Thymus (tissue), 11 donors: ENCODE results near the gene RNF38. TPM values are rescaled to one million over a fixed set of nuclear protein-coding genes. Genes with fewer than 3 reads are reported as not detected.
A peak's percentile ranks its signal among the peaks of the same experiment; 100 is the strongest.
"Not testable (repeated sequence)": the region's sequence is repeated elsewhere in the genome, so short reads cannot be mapped to it uniquely, and the experiment has no call there.

Source experiments
- DNase-seq, 9 donors: peaks; one replicate each; pipeline ENCODE4 v3.0.0-alpha.2; 2013; ENCODE audit warnings: low spot score in 9 of 9, low read depth in 6 of 9, missing footprints in 1 of 9
- H3K27ac ChIP-seq, 2 donors: one replicate each; pipeline ENCODE4 v1.5.1; 2013; ENCODE audit warnings: control low read depth in 1 of 2, low read depth in 1 of 2, low read length in 1 of 2, mild to moderate bottlenecking in 1 of 2, moderate library complexity in 1 of 2
- H3K27me3 ChIP-seq, 2 donors: one replicate each; pipeline ENCODE4 v1.5.1; 2013; ENCODE audit warnings: low read length in 1 of 2; ENCODE audit not compliant: control insufficient read depth in 2 of 2, insufficient read depth in 1 of 2
- H3K36me3 ChIP-seq, 2 donors: one replicate each; pipeline ENCODE4 v1.5.1; 2013; ENCODE audit warnings: low read length in 1 of 2, mild to moderate bottlenecking in 1 of 2, moderate library complexity in 1 of 2; ENCODE audit not compliant: control insufficient read depth in 2 of 2, insufficient read depth in 2 of 2
- H3K4me1 ChIP-seq, 2 donors: one replicate each; pipeline ENCODE4 v1.5.1; 2013; ENCODE audit warnings: low read length in 2 of 2; ENCODE audit not compliant: control insufficient read depth in 2 of 2, insufficient read depth in 2 of 2
- H3K4me3 ChIP-seq, 2 donors: one replicate each; pipeline ENCODE4 v1.5.1; 2013; ENCODE audit warnings: low read length in 2 of 2, control low read depth in 1 of 2, mild to moderate bottlenecking in 1 of 2
- H3K9me3 ChIP-seq, 2 donors: one replicate each; pipeline ENCODE4 v1.5.1; 2013; ENCODE audit warnings: low read length in 1 of 2, mild to moderate bottlenecking in 1 of 2; ENCODE audit not compliant: control insufficient read depth in 2 of 2, insufficient read depth in 1 of 2
- WGBS: extraction: QIAGEN DNeasy Blood & Tissue Kit; methylation state at CpG from one replicate; pipeline ENCODE4 v1.1.7; 2013; 5-methylcytosine and 5-hydroxymethylcytosine counted together
- polyA plus RNA-seq: library from polyadenylated mRNA; stranded (reverse); fragments of 200-250 nt; gene quantifications from one replicate; pipeline ENCODE4 v1.2.3, GENCODE V29; 2013
- total RNA-seq: library from RNA; stranded (reverse); fragments of 120-200 nt; gene quantifications from one replicate; pipeline ENCODE4 v1.2.4, GENCODE V29; 2013
- donor health status: healthy.

RNF38 gene
- total and polyA plus RNA-seq, 2 donors, result 9.5 to 19.0 TPM

DNA sequence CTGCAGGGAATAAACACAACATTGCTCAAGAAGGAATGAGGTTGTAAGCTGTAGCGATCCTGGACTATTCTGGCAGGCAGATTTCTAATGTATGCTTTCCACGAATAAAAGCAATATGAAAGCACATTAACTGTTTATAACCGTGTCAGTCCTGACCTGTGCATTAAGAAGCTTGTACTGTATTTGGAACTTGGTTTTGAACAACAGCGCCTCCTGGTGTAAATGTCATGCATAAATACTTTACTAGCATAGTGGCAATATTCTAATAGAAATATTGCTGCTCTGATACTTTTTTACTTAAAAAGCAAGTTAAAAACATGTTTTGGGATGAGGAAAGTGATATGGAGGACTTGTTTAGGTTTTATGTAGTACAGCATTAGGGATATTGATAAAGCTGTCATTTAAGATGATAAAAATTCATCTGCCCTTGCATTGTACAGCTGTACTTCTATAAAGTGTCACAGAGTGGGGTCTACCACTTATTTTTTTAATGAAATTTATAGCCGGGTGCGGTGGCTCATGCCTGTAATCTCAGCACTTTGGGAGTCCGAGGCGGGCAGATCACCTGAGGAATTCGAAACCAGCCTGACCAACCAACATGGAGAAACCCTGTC lies 71.2 kb downstream of the RNF38 start:
- Histone ChIP-seq H3K27ac (no peak overlapping the region), H3K27me3 (no peaks in the 10 kb centered on the region), H3K4me3 (no peak overlapping the region), H3K36me3 (no peaks in the 10 kb centered on the region), H3K9me3 (no peaks in the 10 kb centered on the region), H3K4me1 (no peaks in the 10 kb centered on the region)
- WGBS, result 39% methylated on average over 9 of the region's 9 CpGs
- DNase-seq, result peak; percentile 27 to 76 (median 66)

DNA sequence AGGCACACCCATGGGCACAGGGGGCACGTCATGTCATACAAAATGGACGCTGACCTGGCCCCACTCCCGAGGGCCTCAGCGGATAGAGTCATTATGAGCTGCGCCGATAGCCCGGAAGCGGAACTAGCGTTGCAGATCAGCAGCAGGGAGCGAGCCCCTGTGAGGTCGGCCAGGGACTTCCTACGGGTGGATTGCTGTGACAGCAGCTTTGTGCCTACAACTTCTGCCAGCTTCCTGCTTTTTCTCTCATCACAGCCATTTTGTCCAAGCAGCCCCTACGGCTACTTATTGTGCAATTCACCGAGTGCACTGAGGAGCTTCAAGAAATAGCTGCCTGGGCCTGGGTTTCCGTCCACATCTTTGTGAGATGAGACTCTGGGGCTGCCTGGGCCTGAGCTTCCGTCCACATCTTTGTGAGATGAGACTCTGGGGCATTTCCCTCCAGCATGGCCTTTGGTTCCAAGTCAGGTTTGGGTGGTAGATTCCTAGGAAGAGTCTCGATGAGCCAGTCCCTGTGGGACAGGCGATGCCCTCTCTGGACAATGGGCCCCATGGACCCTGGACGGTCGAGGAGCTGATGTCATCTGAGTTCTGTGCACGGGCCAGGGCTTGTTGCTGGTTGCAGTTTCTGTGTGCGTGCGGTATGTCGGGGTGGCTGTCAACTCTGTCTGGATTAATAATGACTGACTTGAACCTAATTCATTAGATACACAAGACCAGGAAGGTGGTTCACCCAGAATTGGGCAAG lies 74.8 kb downstream of the RNF38 start:
- no peaks in the 10 kb centered on the region for H3K27me3 ChIP-seq
- H3K9me3 ChIP-seq, result no peaks in the 10 kb centered on the region
- no peaks in the 10 kb centered on the region for H3K36me3 ChIP-seq
- no peak overlapping the region for H3K4me3 ChIP-seq
- DNase-seq, result no peak
- WGBS, result 97% methylated on average over 24 of the region's 24 CpGs
- H3K4me1 ChIP-seq, result no peaks in the 10 kb centered on the region
- H3K27ac ChIP-seq, result no peak overlapping the region

DNA sequence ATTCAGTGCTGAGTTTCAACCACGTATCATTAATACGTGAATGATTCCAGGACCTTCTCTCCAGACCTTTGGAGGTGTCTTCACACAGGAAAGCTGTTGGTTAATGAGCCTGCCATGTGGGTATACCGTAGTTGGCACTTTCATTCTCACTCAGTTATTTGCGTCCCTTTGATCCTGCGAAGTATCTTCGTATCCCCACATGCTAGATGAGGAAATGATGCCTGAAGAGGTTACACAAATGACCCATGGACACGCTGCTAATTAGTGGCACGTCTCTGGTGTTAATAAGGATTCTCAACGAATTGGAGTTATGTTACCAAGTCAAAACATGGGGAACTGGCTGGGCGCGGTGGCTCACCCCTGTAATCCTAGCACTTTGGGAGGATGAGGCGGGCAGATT lies 76.1 kb downstream of the RNF38 start:
- Histone ChIP-seq H3K4me1 (no peaks in the 10 kb centered on the region), H3K27ac (no peak overlapping the region), H3K9me3 (no peaks in the 10 kb centered on the region), H3K4me3 (no peak overlapping the region), H3K27me3 (no peaks in the 10 kb centered on the region), H3K36me3 (no peaks in the 10 kb centered on the region)
- WGBS, result 96% methylated on average over 12 of the region's 12 CpGs
- DNase-seq, result no peak

DNA sequence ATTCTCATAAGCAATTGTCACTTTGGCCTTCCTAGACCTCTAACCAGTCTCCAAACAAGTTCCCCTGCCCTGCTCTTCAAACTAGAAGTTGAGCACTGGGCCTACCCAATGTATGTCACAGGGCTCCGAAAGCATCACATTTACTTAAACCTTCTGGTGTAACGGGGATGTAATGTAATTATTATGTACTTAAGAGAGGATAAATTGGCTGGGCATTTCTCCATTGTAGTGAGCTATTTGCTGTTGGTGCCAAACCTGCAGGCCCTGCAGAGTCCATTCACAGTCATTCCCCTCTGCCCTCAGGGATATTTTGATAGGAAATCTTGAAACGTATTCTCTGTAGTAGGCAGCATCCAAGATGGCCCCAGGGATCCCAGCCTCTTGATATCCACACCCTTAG lies 77.6 kb downstream of the RNF38 start:
- Histone ChIP-seq H3K27ac (no peak overlapping the region), H3K27me3 (no peaks in the 10 kb centered on the region)
- 65% methylated on average over 3 of the region's 3 CpGs for WGBS

DNA sequence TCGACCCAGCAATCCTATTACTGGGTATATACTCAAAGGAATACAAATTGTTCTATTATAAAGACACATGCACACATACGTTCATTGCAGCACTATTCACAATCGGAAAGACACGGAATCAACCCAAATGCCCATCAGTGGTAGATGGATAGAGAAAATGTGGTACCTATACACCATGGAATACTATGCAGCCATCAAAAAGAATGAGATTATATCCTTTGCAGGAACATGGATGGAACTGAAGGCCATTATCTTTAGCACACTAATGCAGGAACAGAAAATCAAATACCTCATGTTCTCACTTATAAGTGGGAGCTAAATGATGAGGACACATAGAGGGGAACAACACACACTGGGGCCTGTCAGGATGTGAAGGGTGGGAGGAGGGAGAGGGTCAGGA lies 78.2 kb downstream of the RNF38 start:
- H3K9me3 ChIP-seq, H3K27ac ChIP-seq, H3K27me3 ChIP-seq, DNase-seq, H3K36me3 ChIP-seq, H3K4me1 ChIP-seq, H3K4me3 ChIP-seq: not testable (repeated sequence)
- 94% methylated on average over 4 of the region's 4 CpGs for WGBS

More for the DNA sequence above, 77.6 kb downstream of the RNF38 start:
- Histone ChIP-seq H3K9me3 (no peaks in the 10 kb centered on the region), H3K4me1 (no peaks in the 10 kb centered on the region), H3K36me3 (no peaks in the 10 kb centered on the region), H3K4me3 (no peak overlapping the region)
- DNase-seq, result no peak

DNA sequence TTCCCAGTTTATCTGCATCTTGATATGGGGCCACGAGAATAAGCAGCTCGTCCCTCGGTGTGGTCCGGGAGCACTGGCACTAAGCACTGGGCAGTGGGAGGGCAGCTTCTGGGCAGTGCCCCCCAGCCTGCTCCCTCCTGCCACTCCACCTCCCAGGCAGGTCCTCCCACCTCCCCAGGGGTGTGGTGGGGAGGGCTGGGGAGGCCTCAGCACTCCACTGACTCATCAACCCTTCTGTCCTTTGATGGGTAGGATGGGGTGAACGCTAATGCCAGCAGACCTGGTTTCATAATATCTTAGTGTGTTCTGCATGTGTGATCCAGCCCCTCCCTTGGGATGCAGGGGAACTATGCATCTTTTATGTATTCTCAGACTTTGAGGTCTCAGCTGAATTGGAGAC lies 79.6 kb downstream of the RNF38 start:
- Histone ChIP-seq H3K27me3 (no peaks in the 10 kb centered on the region), H3K4me3 (no peak overlapping the region), H3K4me1 (no peaks in the 10 kb centered on the region), H3K36me3 (no peaks in the 10 kb centered on the region), H3K27ac (no peak overlapping the region), H3K9me3 (no peaks in the 10 kb centered on the region)
- 96% methylated on average over 5 of the region's 5 CpGs for WGBS
- DNase-seq, result no peak

DNA sequence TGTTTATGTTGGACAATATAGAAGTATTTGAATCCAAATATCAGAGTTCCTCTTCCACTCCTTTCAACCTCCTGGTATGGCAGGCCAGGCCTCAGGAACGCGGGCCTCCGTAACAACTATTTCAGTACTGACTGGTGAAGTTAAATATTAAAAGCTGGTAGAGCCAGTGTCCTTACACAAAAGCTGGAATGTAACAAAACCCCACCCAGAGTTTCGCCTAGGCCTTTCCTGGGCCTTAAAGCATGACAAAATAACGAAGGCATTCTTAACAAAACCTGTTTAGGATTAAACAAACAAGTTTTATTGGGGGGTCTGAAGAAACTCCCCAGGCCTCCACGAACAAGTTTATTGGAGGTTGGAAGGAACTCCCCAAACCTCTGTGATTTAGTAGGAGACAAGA lies 80.3 kb downstream of the RNF38 start:
- 96% methylated on average over 6 of the region's 6 CpGs for WGBS
- Histone ChIP-seq H3K9me3 (no peaks in the 10 kb centered on the region), H3K27me3 (no peaks in the 10 kb centered on the region), H3K4me1 (no peaks in the 10 kb centered on the region), H3K36me3 (no peaks in the 10 kb centered on the region), H3K27ac (no peak overlapping the region), H3K4me3 (no peak overlapping the region)
- DNase-seq, result no peak

DNA sequence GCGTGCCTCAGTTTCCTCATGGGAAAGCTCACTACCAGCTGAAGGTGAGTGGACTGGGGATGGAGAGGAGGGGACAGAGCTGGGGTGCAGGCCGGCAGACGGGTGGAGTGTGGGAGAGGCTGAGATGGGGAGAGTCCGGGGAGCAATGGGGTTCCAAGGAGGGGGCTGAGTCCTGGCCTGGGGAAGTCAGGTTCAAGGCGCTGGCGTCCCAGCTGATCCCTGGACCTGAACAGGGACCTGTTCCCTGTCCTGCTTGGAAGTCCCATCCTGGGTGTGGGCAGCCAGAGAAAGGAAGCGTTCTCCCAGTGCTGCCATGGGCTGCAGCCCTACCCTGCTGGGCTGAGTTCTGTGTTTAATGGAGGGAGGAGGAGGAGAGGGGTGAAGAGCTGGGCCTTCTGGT lies 80.9 kb downstream of the RNF38 start:
- WGBS, result 95% methylated on average over 7 of the region's 7 CpGs

DNA sequence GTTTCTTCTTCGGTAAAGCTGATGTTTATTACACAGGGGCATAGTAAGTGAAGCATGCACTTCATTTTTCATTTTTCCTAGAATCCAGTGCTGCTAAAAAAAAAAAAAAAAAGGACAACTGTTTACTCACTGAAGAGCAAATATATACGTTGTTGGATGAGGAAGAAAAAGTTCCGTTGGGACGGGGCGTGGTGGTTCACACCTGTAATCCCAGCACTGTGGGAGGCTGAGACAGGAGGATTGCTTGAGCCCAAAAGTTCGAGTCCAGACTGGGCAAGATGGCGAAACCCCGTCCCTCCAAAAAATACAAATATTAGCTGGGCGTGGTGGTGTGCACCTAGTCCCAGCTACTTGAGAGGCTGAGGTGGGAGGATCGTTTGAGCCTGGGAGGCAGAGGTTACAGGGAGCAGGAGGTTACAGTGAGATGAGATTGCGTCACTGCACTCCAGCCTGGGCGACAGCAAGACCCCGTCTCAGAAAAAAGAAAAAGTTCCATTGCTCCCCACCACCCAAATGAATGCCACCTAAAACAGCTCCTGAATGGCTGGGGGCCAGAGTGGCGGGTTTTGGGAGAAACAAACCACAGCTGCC lies 81.8 kb downstream of the RNF38 start:
- Histone ChIP-seq H3K27ac (no peak overlapping the region), H3K4me3 (no peak overlapping the region), H3K27me3 (no peaks in the 10 kb centered on the region), H3K36me3 (no peaks in the 10 kb centered on the region), H3K9me3 (no peaks in the 10 kb centered on the region), H3K4me1 (no peaks in the 10 kb centered on the region)
- 94% methylated on average over 14 of the region's 14 CpGs for WGBS
- no peak for DNase-seq

More for the DNA sequence above, 80.9 kb downstream of the RNF38 start:
- no peak for DNase-seq
- Histone ChIP-seq H3K4me1 (no peaks in the 10 kb centered on the region), H3K27me3 (no peaks in the 10 kb centered on the region), H3K9me3 (no peaks in the 10 kb centered on the region), H3K27ac (no peak overlapping the region), H3K36me3 (no peaks in the 10 kb centered on the region), H3K4me3 (no peak overlapping the region)
